ENCODE data around the gene SPPL2C. TPM values are rescaled to one million over a fixed set of nuclear protein-coding genes. Genes with fewer than 3 reads are reported as not detected.

The SPPL2C gene
- total RNA-seq, 1 experiment from 2014 or later: not detected

- Mint-ChIP-seq H3K27me3 (ENCODE audit: low read depth) (peaks cover 11% of the 10 kb centered on the region), H3K9me3 (no peaks in the 10 kb centered on the region), H3K27ac (no peak overlapping the region), H3K36me3 (no peaks in the 10 kb centered on the region), H3K4me1 (peaks cover 10% of the 10 kb centered on the region; the same call in 1 of the 2 replicates), H3K4me3 (no peak overlapping the region)
- no peak for ATAC-seq
- no peak for DNase-seq (ENCODE audit: low spot score)
- CTCF ChIA-PET: interaction anchor here (1.8 to 6.4 kb wide), 2 partner anchors 13 to 18 kb away, joined by 5 to 42 read pairs; partner anchors contain the start of gene CRHR1
- no peak for TF ChIP-seq ZNF532 (CRISPR knock-in tag; IDR thresholded peaks at IDR 0.05; ENCODE audit: borderline replicate concordance)
- TF ChIP-seq NFE2L1 (CRISPR knock-in tag; IDR thresholded peaks at IDR 0.05): no peak
- no peak for TF ChIP-seq ATF2 (CRISPR knock-in tag; IDR thresholded peaks at IDR 0.05; ENCODE audit: borderline replicate concordance, low read depth)
- no peak for TF ChIP-seq FOXK1 (CRISPR knock-in tag; IDR thresholded peaks at IDR 0.05)
- TF ChIP-seq FOXJ3 (CRISPR knock-in tag; IDR thresholded peaks at IDR 0.05; ENCODE audit: borderline replicate concordance): no peak
- TF ChIP-seq EMX1 (CRISPR knock-in tag; IDR thresholded peaks at IDR 0.05): no peak
- TF ChIP-seq CREB1 (CRISPR knock-in tag; IDR thresholded peaks at IDR 0.05): no peak
- TF ChIP-seq FOXP1 (CRISPR knock-in tag; IDR thresholded peaks at IDR 0.05; ENCODE audit: borderline replicate concordance): no peak
- TF ChIP-seq OVOL2 (CRISPR knock-in tag; IDR thresholded peaks at IDR 0.05; ENCODE audit: borderline replicate concordance): no peak
- TF ChIP-seq, protein P1, sequence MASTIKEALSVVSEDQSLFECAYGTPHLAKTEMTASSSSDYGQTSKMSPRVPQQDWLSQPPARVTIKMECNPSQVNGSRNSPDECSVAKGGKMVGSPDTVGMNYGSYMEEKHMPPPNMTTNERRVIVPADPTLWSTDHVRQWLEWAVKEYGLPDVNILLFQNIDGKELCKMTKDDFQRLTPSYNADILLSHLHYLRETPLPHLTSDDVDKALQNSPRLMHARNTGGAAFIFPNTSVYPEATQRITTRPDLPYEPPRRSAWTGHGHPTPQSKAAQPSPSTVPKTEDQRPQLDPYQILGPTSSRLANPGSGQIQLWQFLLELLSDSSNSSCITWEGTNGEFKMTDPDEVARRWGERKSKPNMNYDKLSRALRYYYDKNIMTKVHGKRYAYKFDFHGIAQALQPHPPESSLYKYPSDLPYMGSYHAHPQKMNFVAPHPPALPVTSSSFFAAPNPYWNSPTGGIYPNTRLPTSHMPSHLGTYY (CRISPR knock-in tag; IDR thresholded peaks at IDR 0.05): no peak
- TF ChIP-seq JUN (CRISPR knock-in tag; IDR thresholded peaks at IDR 0.05): no peak
- TF ChIP-seq, protein P2, sequence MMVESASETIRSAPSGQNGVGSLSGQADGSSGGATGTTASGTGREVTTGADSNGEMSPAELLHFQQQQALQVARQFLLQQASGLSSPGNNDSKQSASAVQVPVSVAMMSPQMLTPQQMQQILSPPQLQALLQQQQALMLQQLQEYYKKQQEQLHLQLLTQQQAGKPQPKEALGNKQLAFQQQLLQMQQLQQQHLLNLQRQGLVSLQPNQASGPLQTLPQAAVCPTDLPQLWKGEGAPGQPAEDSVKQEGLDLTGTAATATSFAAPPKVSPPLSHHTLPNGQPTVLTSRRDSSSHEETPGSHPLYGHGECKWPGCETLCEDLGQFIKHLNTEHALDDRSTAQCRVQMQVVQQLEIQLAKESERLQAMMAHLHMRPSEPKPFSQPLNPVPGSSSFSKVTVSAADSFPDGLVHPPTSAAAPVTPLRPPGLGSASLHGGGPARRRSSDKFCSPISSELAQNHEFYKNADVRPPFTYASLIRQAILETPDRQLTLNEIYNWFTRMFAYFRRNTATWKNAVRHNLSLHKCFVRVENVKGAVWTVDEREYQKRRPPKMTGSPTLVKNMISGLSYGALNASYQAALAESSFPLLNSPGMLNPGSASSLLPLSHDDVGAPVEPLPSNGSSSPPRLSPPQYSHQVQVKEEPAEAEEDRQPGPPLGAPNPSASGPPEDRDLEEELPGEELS (CRISPR knock-in tag; IDR thresholded peaks at IDR 0.05): no peak
- POLR2A ChIA-PET: no interaction called here
Observed at GRCh38 chr17:45800816-45801215, 43.9 kb upstream of the SPPL2C start.

- DNase-seq (ENCODE audit: low spot score) (no peak), ATAC-seq (no peak)
- H3K36me3 Mint-ChIP-seq: no peaks in the 10 kb centered on the region
- no peak overlapping the region for H3K27ac Mint-ChIP-seq
- H3K9me3 Mint-ChIP-seq: no peaks in the 10 kb centered on the region
- H3K4me3 Mint-ChIP-seq: no peak overlapping the region
- ChIA-PET CTCF (interaction anchor here (1.8 to 6.4 kb wide), 2 partner anchors 12 to 18 kb away, joined by 5 to 42 read pairs; partner anchors contain the start of gene CRHR1), POLR2A (no interaction called here)
- peaks cover 8% of the 10 kb centered on the region; the same call in 1 of the 2 replicates for H3K4me1 Mint-ChIP-seq
- H3K27me3 Mint-ChIP-seq (ENCODE audit: low read depth): peaks cover 9% of the 10 kb centered on the region; the same call in 1 of the 2 replicates
- TF ChIP-seq ZBTB21 (CRISPR knock-in tag; IDR thresholded peaks at IDR 0.05; ENCODE audit: borderline replicate concordance): no peak
- TF ChIP-seq, protein P3, sequence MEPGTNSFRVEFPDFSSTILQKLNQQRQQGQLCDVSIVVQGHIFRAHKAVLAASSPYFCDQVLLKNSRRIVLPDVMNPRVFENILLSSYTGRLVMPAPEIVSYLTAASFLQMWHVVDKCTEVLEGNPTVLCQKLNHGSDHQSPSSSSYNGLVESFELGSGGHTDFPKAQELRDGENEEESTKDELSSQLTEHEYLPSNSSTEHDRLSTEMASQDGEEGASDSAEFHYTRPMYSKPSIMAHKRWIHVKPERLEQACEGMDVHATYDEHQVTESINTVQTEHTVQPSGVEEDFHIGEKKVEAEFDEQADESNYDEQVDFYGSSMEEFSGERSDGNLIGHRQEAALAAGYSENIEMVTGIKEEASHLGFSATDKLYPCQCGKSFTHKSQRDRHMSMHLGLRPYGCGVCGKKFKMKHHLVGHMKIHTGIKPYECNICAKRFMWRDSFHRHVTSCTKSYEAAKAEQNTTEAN (CRISPR knock-in tag; IDR thresholded peaks at IDR 0.05): no peak
- TF ChIP-seq, protein P4, sequence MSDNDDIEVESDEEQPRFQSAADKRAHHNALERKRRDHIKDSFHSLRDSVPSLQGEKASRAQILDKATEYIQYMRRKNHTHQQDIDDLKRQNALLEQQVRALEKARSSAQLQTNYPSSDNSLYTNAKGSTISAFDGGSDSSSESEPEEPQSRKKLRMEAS (CRISPR knock-in tag; IDR thresholded peaks at IDR 0.05): no peak
- TF ChIP-seq ZNF121 (CRISPR knock-in tag; IDR thresholded peaks at IDR 0.05): no peak
- no peak for TF ChIP-seq ZNF425 (CRISPR knock-in tag; conservative IDR thresholded peaks at IDR 0.05)
- no peak for TF ChIP-seq MYBL2 (CRISPR knock-in tag; IDR thresholded peaks at IDR 0.05)
- no peak for TF ChIP-seq GRHL2 (CRISPR knock-in tag; IDR thresholded peaks at IDR 0.05; ENCODE audit: insufficient replicate concordance, severe bottlenecking)
- no peak for TF ChIP-seq NFYB (CRISPR knock-in tag; conservative IDR thresholded peaks at IDR 0.05; ENCODE audit: low read depth)
- no peak for TF ChIP-seq ZNF138 (CRISPR knock-in tag; conservative IDR thresholded peaks at IDR 0.05)
- TF ChIP-seq ZNF219 (CRISPR knock-in tag; IDR thresholded peaks at IDR 0.05; ENCODE audit: borderline replicate concordance): no peak
- TF ChIP-seq TCF7 (CRISPR knock-in tag; IDR thresholded peaks at IDR 0.05; ENCODE audit: low read depth): no peak
- TF ChIP-seq TEAD1 (CRISPR knock-in tag; IDR thresholded peaks at IDR 0.05): no peak
Observed at GRCh38 chr17:45801421-45801820, 43.3 kb upstream of the SPPL2C start.
